ENCODE data around the gene SLIT3. TPM values are rescaled to one million over a fixed set of nuclear protein-coding genes. Genes with fewer than 3 reads are reported as not detected.

SLIT3 gene
- total RNA-seq, 1 experiment from 2014 or later: under 0.01 TPM

DNA sequence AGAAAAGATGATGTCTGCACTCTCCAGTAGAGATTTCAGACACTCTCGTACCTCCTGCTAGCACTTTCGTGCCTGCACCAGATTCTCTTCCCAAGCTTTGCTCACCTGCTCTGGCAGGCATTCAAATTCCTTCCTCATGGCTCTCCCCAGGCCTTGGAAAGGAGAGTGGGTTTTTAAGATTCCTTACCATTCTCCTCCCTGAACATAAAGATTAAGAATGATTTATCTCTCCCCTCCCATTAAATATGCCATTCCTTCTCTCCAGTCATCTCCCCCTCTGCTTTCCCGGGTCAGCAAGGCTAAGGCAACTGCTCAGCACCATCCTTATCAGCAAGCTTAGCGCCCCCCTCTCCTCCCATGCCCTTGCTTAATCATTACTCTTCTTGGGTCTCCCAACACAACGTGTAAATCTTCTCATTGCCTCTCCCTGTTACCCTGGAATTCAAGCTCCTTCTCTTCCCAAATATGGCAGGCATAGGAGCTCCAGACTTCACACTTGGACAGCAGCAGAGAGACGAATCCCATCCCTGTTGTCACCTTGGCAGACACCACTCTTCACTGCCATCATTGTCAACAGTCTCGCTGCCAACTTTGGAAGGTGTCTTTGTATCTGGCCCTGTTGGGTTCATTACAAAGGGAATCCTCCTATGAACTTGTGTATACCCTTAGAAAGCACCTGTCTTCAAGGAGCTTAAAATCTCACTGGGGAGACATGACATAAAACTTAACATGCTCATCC is 332.9 kb downstream of the SLIT3 start:
- no peak for DNase-seq (ENCODE audit: low read depth)

DNA sequence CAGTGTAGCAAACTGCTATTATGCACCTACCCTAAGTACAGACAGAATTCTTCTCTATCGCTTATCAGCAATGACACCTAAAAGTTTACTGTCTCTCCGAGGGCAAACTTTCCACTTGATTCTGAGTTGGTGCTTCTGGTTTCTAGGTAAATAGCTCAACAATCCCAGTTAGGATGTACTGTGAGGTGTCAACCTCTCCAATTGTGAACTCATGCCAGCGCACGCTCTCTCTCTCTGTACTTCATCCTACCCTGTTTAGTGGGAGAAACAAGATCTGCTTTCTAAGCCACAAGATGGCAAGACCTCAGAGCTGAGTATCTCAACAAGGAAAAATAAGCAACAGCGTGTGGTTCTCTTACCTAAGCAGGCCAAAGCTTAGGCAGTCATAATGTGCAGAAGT is 335.3 kb downstream of the SLIT3 start:
- DNase-seq (ENCODE audit: low read depth): no peak

DNA sequence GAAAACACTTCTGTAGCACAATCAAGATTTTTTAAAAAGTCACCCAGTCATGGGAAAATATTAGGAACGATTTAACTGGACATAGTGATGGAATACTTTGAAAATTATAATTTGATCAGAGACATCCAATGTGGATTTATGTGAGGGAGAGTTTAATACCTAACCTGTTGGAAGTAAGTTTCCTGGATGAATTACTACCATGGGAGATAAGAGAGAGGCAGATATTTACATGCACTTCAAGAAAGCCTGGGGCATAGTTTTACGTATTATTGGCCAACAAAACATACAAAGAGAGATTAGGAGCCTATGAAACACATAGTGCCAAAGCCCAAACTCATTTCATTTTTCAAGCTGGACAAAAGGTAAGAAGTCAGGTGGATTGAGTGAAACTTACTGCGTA is 336.8 kb downstream of the SLIT3 start:
- DNase-seq (ENCODE audit: low read depth): no peak

DNA sequence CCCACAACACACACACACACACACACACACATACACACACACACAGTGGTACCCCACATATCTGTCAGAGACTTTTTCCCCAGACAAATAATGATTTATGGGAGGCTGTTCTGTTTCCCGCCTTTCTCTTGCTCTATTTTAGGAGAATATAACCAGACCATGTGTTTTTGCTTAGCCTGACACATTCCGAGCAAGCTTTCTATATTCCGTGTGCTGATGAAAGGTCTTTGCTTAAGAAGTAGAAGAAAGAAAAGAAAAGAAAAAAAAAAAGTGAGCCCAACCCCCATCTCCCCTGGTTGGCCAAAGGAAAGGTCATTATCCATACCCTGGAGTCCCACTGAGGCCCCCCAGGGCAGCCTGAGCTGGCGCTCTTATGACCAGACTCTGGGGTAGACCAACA is 338.6 kb downstream of the SLIT3 start:
- DNase-seq (ENCODE audit: low read depth): no peak

DNA sequence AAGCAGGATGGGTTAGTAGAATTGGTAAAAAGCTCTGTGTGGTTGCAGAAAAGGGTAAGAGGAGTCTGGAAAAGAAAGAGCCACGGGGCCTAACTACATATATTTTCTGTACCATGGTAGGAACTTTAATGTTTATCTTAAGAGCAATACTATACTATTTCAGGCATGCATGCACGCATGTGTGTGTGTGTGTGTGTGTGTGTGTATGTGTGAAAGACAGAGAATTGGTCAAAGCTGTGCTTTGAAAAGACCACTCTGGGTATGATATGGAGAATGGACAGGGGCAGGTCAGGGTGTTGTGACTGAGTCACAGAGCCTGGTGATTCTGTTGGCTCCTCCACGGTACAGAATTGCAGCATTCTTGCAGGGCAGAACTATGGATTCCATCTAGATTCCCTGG is 339.3 kb downstream of the SLIT3 start:
- no peak for DNase-seq (ENCODE audit: low read depth)

DNA sequence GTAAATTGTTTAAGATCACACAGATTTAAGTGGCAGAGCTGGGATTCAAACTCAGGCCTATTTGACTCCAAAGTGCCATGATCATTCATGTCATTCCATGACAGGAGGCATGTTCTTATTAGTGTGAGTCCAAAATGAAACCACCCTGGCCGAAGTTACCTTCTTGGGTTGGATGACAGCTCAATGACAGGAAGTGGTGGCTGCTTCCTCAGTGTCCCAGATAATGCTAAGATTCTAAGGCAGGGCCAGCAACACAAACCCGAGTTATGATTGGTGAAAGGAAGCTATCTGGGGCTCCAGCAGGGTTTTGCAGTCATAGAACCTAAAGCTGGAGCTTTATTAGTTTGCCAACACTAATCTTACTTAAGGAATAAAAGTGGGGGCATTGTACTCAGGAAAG is 340.4 kb downstream of the SLIT3 start:
- no peak for DNase-seq (ENCODE audit: low read depth)

DNA sequence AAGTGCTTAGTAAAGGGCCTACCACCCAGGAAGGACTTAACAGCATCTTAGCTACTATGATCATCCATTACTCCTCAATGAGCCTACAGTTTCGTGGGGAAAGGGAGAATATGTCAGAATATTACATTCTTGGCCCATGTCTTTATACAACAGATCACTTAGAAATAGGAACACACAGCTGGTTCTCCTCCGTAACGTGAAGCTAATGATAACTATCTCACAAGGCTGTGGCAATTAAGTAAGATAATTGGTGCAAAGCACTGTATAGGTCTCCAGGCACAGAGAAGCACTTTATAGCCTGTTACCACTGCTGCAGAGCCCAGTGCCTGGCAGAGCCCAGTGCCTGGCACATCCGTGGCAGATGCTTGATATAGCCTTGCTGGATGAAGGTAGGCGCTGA is 347.6 kb downstream of the SLIT3 start:
- DNase-seq (ENCODE audit: low read depth): no peak

DNA sequence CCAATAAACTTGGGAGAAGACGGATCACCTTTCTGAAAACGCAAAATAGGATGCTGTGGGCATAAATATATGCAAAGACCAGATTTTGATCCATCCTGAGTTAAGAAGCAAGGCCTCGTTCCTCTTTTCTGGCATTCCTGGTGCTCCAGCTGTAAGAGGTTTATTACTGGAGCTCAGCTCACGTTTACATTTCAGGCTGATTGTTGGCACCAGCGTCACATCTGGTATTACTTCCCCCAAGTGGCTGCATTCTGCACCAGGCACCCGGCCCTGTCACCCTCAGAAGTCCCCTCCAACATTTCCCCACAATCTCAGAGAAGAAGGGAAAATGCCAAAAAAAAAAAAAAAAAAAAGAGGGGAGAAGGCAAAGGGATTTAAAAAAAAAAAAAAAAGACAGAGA is 348.7 kb downstream of the SLIT3 start:
- no peak for DNase-seq (ENCODE audit: low read depth)

DNA sequence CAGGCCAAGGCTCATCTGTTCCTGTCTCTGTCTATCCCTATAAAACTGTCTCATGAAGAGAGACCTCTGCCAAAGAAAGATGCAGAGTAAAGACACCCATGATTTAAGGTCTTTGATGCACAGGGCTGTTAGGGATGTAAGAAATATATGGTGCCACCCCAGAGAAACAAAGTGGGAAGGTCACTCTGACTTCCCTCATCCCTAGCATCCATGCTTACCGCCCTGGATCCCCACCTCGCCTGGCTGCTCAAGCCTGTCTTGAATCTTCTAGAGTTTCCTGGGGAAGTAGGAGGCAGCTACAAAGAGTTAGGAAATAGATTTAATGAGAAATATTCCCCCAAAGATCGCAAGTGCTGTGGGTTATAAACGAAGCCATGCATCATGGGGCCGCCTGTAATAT is 349.2 kb downstream of the SLIT3 start:
- no peak for DNase-seq (ENCODE audit: low read depth)

DNA sequence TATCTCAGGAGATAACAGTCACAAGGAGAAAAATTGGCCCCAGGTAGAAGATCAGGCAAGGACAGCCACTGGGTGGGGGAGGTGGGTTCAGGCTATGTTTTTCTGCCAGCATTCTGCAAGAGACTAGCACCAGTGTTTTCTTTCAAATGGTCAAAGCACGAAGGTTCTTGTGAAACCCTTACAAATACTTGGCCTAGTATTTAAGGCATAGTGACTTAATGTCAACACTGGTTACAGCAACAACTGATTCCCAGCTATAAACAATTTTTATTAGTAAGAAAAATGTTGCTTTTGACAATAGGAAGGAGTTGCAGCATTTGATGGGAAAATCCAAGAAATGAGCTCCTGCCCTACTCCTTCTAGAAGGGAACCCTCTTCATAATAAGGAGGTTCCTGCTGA is 349.6 kb downstream of the SLIT3 start:
- DNase-seq (ENCODE audit: low read depth): no peak

DNA sequence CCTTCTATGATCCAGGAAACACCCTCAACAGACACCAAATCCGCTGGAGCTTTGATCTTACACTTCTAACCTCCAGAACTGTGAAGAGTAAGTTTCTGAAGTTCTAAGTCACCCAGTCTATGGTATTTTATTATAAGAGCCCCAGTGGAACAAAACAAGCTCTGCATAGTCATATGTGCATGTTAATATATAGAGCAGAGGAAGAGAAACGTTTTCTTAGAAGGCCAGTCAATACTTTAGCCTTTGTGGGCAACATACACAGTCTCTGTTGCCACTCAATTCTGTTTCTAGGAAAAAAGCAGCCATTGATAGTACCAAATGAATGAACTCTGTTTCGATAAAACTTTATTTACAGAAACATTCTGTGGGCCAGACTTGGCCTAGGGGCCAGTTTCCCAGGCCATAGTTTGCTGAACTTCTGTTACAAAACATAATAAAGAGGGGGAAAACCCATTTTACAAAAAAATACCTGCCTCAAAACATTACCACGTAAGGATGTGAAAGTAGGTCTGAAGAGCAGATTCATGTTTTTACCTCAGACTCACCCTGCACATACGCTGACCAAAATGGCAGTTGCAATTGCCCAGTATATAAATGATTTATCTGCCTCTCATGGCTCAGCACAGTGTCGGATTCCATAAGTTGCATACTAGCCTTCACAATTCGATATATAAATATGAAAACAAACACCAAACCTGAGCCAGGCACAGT is 350.5 kb downstream of the SLIT3 start:
- DNase-seq (ENCODE audit: low read depth): no peak

DNA sequence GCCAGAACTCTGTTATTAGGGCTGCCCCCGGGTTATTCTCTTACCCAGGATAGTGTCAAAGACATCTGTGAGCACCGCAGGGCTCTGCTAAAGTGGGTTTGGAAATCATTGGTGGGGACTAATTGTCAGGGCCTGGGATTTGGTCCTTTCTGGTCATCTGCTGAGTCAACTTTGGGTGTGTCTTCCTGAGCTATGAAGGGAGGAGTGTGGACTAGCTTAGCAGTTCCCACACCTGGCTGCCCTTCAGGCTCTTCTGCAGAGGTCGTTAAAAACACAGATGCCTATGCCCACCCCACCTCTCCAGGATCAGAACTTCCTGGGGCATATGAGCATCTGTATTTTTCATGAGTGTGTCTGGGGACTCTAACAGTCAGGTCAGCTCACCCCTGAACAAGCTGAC is 352.2 kb downstream of the SLIT3 start:
- no peak for DNase-seq (ENCODE audit: low read depth)

DNA sequence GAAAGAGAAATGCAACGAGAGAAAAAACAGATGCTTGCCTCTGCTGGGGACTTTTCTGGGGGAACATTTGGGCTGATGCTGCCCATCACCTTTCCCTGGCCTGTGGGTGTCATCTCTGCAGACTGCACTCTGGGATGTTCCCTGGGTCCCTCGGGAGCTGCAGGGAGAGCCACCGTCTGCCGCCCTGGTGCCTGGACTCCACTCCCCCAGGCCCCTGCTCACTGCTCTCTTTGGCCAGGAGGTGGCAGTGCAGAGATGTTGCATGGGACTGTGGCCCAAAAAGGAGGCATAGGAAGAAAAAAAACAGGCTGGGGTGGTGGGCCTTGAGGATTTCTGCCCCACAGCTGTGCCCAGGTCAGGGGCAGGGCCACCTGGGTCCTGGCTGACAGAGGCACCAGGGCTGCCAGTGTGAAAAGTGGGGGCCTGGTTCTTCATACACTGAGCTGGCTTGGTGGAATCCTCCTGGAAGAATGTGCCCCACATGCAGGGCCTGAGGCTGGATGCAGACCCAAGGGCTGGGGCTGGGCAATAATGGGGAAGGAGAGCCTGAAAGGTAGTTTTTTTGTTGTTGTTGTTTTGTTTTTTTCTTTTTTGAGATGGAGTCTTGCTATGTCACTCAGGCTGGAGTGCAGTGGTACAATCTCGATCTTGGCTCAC is 353.6 kb downstream of the SLIT3 start:
- peak; percentile 19 for DNase-seq (ENCODE audit: low read depth)

DNA sequence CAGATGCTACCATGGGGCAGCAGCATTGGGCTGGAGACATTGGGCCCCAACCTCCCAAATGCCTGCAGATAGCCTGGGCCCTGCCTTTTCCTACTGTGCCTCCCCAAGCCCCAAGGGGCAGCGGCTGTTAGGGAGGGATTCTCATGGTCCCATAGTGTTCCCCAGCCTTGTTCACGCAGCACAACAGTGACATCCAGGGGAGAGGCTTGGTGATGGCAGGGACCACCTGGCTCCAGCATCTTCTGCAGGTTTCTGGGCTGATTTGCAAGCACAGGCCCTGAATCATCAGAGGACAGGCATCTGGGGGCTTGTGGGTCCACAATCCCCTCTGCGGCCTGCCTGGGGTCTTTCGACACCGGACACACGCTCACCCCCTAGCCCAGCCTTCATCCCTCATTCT is 354.6 kb downstream of the SLIT3 start:
- no peak for DNase-seq (ENCODE audit: low read depth)

DNA sequence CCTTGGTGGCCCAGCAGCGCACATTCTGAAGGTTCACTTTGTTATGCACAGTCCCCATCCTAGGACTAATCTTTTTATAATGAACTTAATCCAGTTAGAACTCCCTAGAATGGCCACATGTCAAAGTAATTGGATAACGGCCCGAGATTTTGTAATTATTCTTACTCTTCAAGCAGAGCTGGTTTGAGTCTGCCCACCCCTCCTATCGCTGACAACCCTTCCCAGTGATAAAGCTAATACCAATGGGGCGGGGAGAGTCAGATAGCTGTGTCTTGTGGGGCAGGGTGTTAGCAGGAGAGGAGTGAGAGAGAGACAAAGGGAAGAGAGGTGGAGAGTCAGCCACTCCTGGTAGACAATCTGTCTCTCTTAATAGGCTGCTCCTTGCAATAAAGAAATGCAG is 356.9 kb downstream of the SLIT3 start:
- DNase-seq (ENCODE audit: low read depth): no peak

DNA sequence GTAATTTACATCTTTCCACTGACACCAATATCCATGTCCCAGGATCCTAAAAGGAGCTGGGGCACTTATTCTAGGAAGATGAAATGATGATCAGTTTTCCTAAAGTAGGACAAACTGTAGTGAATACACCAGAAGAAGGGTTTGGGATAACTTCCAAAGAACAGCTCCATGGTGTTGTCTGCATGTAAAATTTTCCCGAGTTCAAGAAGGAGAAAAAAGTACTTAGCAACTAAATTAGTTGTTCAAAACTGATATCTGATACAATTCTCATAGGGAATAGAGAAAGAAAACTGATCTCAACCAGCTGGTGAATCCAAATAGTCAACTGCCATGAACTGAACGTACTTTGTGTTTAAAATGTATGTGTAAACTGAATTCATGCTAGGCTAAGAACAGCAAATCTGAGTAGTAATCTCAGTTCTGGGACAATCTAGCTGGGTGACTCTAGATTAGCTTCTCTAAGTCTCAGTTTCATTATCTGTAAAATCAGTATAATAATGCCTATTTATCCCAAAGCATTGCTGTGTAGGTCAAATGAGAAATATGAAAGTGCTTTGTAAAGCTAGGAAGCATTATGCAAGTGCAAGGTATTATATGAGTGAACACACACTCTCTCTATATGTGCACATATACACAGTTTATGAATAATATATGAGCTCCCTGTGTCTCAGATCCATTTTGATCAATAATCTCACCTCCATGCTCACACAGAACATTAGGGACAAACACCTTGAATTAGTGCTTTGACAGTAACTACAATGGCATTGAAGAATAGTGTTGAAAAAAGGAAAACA is 357.7 kb downstream of the SLIT3 start:
- DNase-seq (ENCODE audit: low read depth): no peak

DNA sequence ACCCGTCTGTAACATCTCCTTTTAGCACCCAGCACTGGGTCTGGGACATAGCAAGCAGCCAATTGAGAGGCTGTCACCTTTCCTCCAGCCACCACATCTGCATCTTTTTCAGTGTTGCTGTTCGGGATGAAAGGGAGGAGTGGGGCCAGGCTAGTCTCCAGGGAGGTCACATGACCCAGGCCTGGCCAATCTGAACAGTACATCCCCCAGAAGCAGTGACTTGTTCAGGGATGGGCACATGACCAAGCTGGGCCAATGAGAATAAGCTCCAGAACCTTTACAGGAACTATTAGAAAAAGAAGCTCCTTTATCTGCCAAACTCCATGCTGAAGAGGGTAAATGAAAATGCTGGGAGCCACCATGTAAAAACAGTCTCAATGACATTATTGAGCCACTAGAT is 359.0 kb downstream of the SLIT3 start:
- DNase-seq (ENCODE audit: low read depth): no peak

DNA sequence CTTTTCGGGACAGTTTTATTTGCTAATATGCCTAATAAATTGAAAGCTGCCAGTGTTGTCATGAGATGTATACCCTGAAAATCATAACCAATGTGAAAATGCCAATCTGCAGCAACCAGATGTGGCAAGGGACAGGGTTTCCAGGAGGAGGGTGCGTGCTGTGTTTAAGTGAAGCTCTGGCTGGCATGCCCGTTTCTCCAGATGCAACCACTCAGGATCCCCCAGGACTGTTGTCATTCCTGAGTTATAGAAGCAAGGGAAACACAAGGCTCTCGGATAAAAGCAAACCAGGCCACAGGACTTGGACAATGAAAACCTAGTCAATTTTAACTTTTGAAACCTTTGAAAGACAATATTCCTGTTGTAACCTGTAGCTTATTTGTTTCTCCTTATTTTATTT is 360.2 kb downstream of the SLIT3 start:
- DNase-seq (ENCODE audit: low read depth): no peak

DNA sequence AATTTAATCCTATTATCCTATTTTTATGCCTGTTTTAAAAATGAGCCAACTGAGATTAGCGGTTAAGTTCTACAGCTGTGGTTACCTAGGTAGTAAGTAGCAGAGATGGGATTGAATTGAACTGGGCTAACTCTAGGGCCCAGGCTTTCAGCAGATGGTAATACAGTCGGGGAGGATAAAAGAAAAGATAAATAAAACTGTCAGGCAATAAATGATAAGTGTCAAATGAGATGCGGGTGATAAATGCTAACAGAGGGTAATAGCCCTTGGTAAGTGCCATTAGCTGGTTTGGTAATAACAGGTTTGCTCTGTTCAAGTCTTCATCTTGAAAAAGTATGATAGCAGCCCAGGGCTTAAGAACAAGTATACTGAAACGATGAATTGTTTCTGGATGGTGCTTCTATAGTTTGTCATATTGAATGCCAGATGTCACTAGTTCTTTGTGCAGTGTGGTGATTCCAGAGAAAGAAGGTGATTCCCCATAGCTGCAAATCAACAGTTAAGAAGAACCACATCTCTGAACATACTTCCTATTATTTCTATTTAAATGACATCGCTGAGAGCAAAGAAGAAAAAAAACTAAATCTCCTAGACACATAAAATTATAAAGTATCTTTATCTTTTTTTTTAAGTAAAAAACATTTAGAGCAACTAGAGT is 360.9 kb downstream of the SLIT3 start:
- no peak for DNase-seq (ENCODE audit: low read depth)

DNA sequence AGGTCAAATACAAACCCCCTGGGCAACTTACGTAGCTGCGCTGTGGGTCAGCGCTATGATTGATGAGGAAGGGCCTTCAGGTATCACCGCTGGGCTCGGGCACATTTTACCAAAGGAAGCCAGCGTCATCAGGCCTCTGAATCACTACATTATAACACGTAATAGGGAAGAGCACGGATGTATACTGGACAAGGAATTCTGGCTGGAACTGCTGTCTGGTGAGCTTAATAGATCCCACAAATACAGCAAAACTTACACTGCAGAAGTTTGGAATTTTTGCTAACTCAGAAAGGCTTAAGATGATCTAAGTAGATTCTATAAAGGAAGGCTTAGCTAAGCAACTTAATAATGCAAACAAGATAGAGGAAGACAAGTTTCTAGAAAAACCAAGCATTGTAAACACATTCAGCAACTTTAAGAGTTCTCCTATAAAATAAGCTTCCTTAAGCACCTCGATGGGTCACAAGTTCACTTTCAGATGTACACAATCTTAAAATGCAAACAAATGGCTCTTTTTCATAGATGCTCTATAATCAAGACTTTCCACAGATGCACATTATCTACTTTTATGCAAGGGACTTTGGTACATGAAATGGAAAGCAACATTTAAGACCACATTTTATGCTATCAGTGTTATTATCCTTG is 361.7 kb downstream of the SLIT3 start:
- DNase-seq (ENCODE audit: low read depth): no peak

DNA sequence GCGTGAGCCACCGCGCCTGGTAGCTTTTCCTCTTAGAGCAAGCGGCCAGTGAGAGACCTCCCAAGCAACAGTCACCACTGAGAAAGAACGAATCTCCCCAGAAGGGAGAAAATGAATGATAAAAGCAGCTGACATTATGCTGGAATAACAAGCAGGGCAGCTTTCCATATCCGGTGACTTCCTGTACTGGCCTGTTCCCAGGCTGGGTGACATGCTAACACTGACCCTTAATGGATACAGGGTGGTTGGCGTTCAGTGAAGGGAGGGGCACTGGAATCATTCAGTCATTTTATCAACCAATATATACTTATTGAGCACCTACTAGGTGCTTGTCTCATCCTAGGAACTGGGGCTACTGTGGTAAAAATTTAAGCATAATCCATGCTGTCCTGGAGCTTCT is 364.4 kb downstream of the SLIT3 start:
- no peak for DNase-seq (ENCODE audit: low read depth)

Data from LHCN-M2 (cell line).